Measurements from ENCODE around the gene HERC2. TPM values are rescaled to one million over a fixed set of nuclear protein-coding genes. Genes with fewer than 3 reads are reported as not detected.
"Not testable (repeated sequence)": the region's sequence is repeated elsewhere in the genome, so short reads cannot be mapped to it uniquely, and the experiment has no call there.

HERC2 gene
- total and polyA plus RNA-seq, 10 donors: 16.1 to 79.8 (median 58.9) TPM

- H3K36me3 ChIP-seq: peaks cover 0 to 92% (median 30%) of the 10 kb centered on the region in 6 donors
- DNase-seq: no peak
These were observed 93.9 kb downstream of the HERC2 start for GRCh38 chr15:28228096-28228495.

GRCh38 chr15:28227303-28227702 is 94.7 kb downstream of the HERC2 start:
- peaks cover 0 to 92% (median 24%) of the 10 kb centered on the region in 6 donors for H3K36me3 ChIP-seq
- H3K9me3 ChIP-seq; H3K27me3 ChIP-seq (replicated peaks in 1 of 7); H3K27ac ChIP-seq; intact Hi-C loops (cut with DNase I; ENCODE audit: low total_unique reads); DNase-seq; H3K4me3 ChIP-seq; H3K4me1 ChIP-seq: not testable (repeated sequence)
- TF ChIP-seq CTCF (IDR thresholded peaks at IDR 0.05 in 8 of 11, conservative IDR thresholded peaks at IDR 0.05 in 3 of 11): peak in 1 of 11 experiments; percentile 20
- WGBS, 5 donors: 62 to 89% (median 79%) methylated on average over 1 of the region's 1 CpG

More at GRCh38 chr15:28228096-28228495, 93.9 kb downstream of the HERC2 start:
- intact Hi-C loops (cut with DNase I; ENCODE audit: low total_unique reads): no loop called here
- H3K9me3 ChIP-seq: no peaks in the 10 kb centered on the region
- H3K4me3 ChIP-seq: no peak overlapping the region
- 97 to 99% (median 98%) methylated on average over 18 of the region's 18 CpGs for WGBS, 5 donors
- TF ChIP-seq POLR2AphosphoS5 (IDR thresholded peaks at IDR 0.05): no peak
- no peaks in the 10 kb centered on the region for H3K27me3 ChIP-seq (replicated peaks in 1 of 7)
- H3K4me1 ChIP-seq: no peaks in the 10 kb centered on the region
- no peak overlapping the region for H3K27ac ChIP-seq

GRCh38 chr15:28222612-28223011 is 99.4 kb downstream of the HERC2 start:
- H3K27me3 ChIP-seq (replicated peaks in 1 of 7); H3K4me3 ChIP-seq; H3K27ac ChIP-seq; H3K9me3 ChIP-seq; H3K4me1 ChIP-seq; DNase-seq; intact Hi-C loops (cut with DNase I; ENCODE audit: low total_unique reads): not testable (repeated sequence)
- H3K36me3 ChIP-seq: peaks cover 3 to 91% (median 30%) of the 10 kb centered on the region in 6 donors
- 82 to 100% (median 94%) methylated on average over 6 to 7 of the region's 7 CpGs for WGBS, 5 donors

GRCh38 chr15:28221696-28222095 is 100.3 kb downstream of the HERC2 start:
- intact Hi-C loops (cut with DNase I; ENCODE audit: low total_unique reads); H3K27me3 ChIP-seq (replicated peaks in 1 of 7); H3K9me3 ChIP-seq; DNase-seq; H3K27ac ChIP-seq; H3K4me3 ChIP-seq; H3K4me1 ChIP-seq: not testable (repeated sequence)
- peaks cover 3 to 90% (median 25%) of the 10 kb centered on the region in 6 donors for H3K36me3 ChIP-seq
- WGBS, 5 donors: 87 to 97% (median 93%) methylated on average over 3 to 4 of the region's 4 CpGs

GRCh38 chr15:28219116-28219515 is 102.9 kb downstream of the HERC2 start:
- TF ChIP-seq CTCF (IDR thresholded peaks at IDR 0.05 in 8 of 11, conservative IDR thresholded peaks at IDR 0.05 in 3 of 11): no peak
- intact Hi-C loops (cut with DNase I; ENCODE audit: low total_unique reads): no loop called here
- H3K36me3 ChIP-seq: peaks cover 3 to 88% (median 40%) of the 10 kb centered on the region in 6 donors
- no peaks in the 10 kb centered on the region for H3K9me3 ChIP-seq
- no peak overlapping the region for H3K4me3 ChIP-seq
- no peak overlapping the region for H3K27ac ChIP-seq
- 86 to 95% (median 92%) methylated on average over 5 to 10 of the region's 10 CpGs for WGBS, 5 donors
- no peaks in the 10 kb centered on the region for H3K27me3 ChIP-seq (replicated peaks in 1 of 7)
- H3K4me1 ChIP-seq: no peaks in the 10 kb centered on the region
- DNase-seq: no peak

- intact Hi-C loops (cut with DNase I; ENCODE audit: low total_unique reads): not testable (repeated sequence)
These were observed 104.9 kb downstream of the HERC2 start for GRCh38 chr15:28216946-28217546.

GRCh38 chr15:28215521-28215920 is 106.5 kb downstream of the HERC2 start:
- H3K9me3 ChIP-seq; H3K4me1 ChIP-seq; DNase-seq; H3K27me3 ChIP-seq (replicated peaks in 1 of 7); H3K4me3 ChIP-seq; intact Hi-C loops (cut with DNase I; ENCODE audit: low total_unique reads); H3K27ac ChIP-seq: not testable (repeated sequence)
- WGBS, 5 donors: 91 to 96% (median 94%) methylated on average over 11 to 14 of the region's 14 CpGs
- H3K36me3 ChIP-seq: peaks cover 3 to 85% (median 54%) of the 10 kb centered on the region in 6 donors

More at GRCh38 chr15:28216946-28217546, 104.9 kb downstream of the HERC2 start:
- WGBS, 5 donors: 95 to 98% (median 96%) methylated on average over 12 to 14 of the region's 14 CpGs
- H3K4me1 ChIP-seq; H3K27me3 ChIP-seq (replicated peaks in 1 of 7); H3K9me3 ChIP-seq; H3K4me3 ChIP-seq; H3K27ac ChIP-seq; DNase-seq: not testable (repeated sequence)
- H3K36me3 ChIP-seq: peaks cover 3 to 84% (median 47%) of the 10 kb centered on the region in 6 donors

GRCh38 chr15:28214006-28214790 is 107.8 kb downstream of the HERC2 start:
- H3K27ac ChIP-seq; intact Hi-C loops (cut with DNase I; ENCODE audit: low total_unique reads); DNase-seq; H3K4me3 ChIP-seq; H3K9me3 ChIP-seq; H3K27me3 ChIP-seq (replicated peaks in 1 of 7); H3K4me1 ChIP-seq: not testable (repeated sequence)
- WGBS, 5 donors: 94 to 97% (median 95%) methylated on average over 31 to 39 of the region's 39 CpGs
- peaks cover 0 to 85% (median 48%) of the 10 kb centered on the region in 6 donors for H3K36me3 ChIP-seq

- WGBS, 5 donors: 81 to 98% (median 96%) methylated on average over 5 of the region's 8 CpGs
- H3K27me3 ChIP-seq (replicated peaks in 1 of 7); intact Hi-C loops (cut with DNase I; ENCODE audit: low total_unique reads); H3K9me3 ChIP-seq; H3K27ac ChIP-seq; H3K4me1 ChIP-seq; DNase-seq; H3K4me3 ChIP-seq: not testable (repeated sequence)
- H3K36me3 ChIP-seq: peaks cover 0 to 85% (median 43%) of the 10 kb centered on the region in 6 donors
These were observed 108.6 kb downstream of the HERC2 start for GRCh38 chr15:28213393-28213792.

All from spleen (tissue), 11 donors.